GM19023 (cell line): ENCODE measurements around the gene GJB1.
"Not testable (repeated sequence)": the region's sequence is repeated elsewhere in the genome, so short reads cannot be mapped to it uniquely, and the experiment has no call there.

Source experiments
- ATAC-seq: cut with Tn5 transposase; IDR thresholded peaks from one replicate; pipeline ENCODE4 v1.9.1; 2021; ENCODE audit warnings: mild to moderate bottlenecking, moderate library complexity; ENCODE audit not compliant: unreplicated experiment

Gene GJB1

GRCh38 chrX:71222929-71223328 lies at the start of gene GJB1:
GJB1 (plus strand) TSS chrX:71223224; CDS start chrX:71223708, 484 bp downstream.
- no peak for ATAC-seq

DNA sequence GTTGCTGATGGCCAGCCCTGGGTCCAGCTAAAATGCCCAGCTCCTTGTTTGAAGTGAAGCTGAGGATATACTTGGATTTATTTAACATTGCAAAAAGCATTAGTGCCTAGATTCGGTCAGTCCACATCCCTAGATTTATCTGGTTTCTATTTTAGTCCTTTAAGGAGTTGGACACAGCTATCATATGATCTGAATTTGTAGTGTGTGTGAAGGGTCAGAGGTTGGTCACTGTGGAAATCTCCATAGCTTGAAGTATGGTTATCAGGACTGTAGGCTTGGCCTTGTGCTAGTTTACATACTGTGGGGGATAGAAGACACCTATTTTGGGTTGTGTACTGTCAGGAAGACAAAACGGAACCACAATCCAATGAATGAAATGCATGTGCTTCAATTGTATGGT lies 49.6 kb upstream of the GJB1 start:
- ATAC-seq: no peak

DNA sequence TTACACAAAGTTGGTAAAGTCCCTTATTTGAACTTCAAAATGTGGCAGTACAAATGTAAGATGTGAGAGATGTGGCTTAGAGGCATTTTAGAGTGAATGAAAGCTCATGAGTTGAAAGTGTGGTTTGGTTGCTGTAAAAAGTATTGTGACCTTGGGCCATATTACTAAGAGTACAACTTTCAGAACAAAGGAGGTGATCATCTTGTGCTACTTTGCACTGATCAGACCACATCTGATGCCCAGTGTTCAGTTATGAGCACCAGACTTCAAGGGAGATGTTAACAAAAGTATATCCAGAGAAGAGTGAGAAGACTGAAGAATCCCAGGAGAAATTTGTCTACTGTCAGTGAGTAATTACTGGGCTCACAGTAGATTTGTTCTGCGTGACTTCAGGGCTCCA lies 48.2 kb upstream of the GJB1 start:
- no peak for ATAC-seq

DNA sequence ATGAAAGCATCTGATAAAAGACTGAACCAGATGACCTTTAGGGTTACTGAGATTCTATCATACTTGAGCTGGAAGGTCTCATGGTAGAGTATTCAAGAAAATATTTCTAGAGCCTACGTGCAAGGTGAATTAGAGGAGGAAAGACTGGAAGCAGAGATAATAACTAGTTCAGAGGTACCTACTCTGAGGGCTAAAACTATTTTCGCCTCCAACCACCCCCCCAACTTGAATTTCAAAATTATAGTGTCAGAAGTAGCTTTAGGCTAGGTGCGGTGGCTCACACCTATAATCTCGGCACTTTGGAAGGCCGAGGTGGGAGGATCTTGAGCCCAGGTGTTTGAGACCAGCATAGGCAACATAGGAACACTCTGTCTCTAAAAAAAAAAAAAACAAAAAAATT lies 47.5 kb upstream of the GJB1 start:
- ATAC-seq: no peak

- no peak for ATAC-seq
These were observed 45.7 kb upstream of the GJB1 start for GRCh38 chrX:71177327-71177726.

DNA sequence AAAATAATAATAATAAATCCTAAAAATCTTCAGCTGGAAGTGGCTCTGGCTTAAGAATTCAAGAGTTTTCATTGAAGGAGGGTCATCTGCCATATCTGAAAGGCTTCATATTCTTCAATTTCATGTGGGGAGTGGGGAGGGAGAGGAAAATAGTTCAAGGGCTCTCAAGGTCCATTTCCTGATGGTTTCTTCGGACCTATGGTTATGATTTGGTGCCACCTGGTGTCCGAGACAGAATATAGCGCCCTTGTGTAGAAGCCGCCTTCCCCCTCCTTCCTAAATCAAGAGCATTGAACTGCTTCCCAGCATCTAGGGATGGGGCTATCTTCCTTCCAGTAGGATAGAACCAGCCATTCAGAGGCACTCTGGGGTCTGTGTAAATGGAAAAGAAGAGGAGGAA lies 44.1 kb upstream of the GJB1 start:
- no peak for ATAC-seq

- ATAC-seq: not testable (repeated sequence)
These were observed 42.3 kb upstream of the GJB1 start for GRCh38 chrX:71180579-71181265.

- ATAC-seq: peak; percentile 33
These were observed 41.5 kb upstream of the GJB1 start for GRCh38 chrX:71181558-71181909.

- peak; percentile 91 for ATAC-seq
These were observed 40.9 kb upstream of the GJB1 start for GRCh38 chrX:71181910-71182799.

GRCh38 chrX:71182871-71183270 lies 40.2 kb upstream of the GJB1 start:
- no peak for ATAC-seq

DNA sequence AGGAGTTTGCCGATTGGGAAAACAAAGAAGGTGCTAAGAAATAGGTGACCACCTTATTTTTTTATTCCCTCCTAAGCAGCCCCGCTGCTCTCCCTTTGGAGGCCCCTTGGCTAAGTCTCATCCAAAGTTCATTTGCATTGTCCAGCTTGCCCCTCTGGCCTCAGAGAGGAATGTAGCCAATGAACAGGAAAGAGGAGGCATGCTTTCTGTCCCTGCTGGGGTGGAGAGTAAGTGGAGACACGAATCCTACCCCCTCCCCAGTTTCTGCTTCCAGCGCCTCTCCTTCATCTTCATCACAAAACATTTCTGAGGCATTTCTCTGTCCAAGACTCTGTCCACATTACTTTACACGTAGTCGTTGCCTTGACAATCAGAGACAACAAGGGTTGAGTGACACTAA lies 39.7 kb upstream of the GJB1 start:
- ATAC-seq: no peak

GRCh38 chrX:71184092-71184491 lies 38.9 kb upstream of the GJB1 start:
- ATAC-seq: no peak

GRCh38 chrX:71184803-71185495 lies 38.1 kb upstream of the GJB1 start:
- ATAC-seq: no peak

GRCh38 chrX:71191248-71191647 lies 31.8 kb upstream of the GJB1 start:
- no peak for ATAC-seq

GRCh38 chrX:71195964-71196649 lies 26.9 kb upstream of the GJB1 start:
- ATAC-seq: no peak

DNA sequence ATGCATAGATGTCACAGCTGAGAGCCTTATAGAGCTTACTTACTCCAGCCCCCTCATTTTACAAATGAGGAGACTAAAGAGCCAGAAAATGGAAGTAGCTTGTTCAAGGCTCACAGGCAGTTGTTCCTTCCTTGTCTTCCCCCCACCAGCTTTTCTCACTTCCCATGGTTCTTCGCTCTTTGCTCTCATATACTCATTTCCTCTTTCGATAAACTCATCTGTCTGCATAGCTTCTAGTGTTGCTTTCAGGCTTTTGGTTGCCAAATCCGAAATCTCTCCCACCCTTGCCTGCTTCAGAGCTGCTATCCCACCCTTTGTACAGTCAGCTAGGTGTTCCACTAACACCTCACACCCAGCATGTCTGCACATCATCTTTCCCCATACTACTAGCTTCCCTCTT lies 25.0 kb upstream of the GJB1 start:
- peak; percentile 49 for ATAC-seq

GRCh38 chrX:71199252-71200008 lies 23.6 kb upstream of the GJB1 start:
- no peak for ATAC-seq

DNA sequence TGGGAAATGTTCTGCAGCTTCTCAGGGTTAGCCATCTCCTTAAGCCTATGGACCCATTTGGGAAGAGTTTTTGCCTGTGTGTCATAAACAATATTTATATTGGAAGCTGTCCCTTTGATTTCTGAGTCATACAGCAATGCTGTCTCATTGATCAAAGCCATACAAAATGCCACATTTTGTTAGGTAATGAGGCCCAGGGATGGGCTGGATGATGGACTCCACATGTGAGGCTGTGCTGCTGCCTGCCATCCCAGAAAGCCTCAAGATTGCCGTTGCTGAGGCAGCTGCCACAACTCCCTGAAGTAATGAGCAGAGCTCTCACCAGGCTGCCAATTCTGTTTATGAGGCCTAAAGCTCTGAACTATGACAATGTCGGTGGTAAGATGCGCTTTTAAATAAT lies 12.2 kb upstream of the GJB1 start:
- ATAC-seq: no peak

- no peak for ATAC-seq
These were observed 10.5 kb upstream of the GJB1 start for GRCh38 chrX:71212536-71212935.

DNA sequence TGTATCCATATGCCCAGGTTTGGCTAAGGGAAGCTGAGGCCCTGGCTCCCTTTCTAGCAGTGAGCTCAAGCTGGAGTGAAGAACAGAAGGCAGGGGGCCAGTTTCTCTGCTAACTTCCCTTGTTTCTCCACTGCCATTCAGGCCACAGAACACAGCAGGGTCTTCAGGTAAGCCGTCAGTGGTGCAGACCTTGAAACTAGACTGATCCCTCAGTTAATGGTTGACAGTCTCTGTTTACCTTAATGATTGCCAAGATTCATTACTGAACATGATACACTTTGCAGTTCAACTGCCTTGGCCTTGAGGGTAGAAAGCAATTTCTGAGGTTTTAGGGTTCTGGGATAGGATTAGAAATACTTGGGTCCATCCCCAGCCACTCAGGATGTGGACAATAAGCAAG lies 8.9 kb upstream of the GJB1 start:
- ATAC-seq: no peak
